ES-I3 (cell line): ENCODE data around the gene MRPL37.

ENCODE experiments used
- H3K36me3 ChIP-seq: 2 replicates; pipeline ENCODE4 v1.6.1; 2013; ENCODE audit warnings: mild to moderate bottlenecking, low read length, control low read depth, moderate library complexity; ENCODE audit not compliant: insufficient read depth
- H3K4me1 ChIP-seq: 2 replicates; pipeline ENCODE4 v1.6.1; 2013; ENCODE audit warnings: mild to moderate bottlenecking, control low read depth, low read length; ENCODE audit not compliant: insufficient read depth
- H3K9ac ChIP-seq: 2 replicates; pipeline ENCODE4 v1.6.1; 2013; ENCODE audit warnings: low read depth, mild to moderate bottlenecking, low read length, moderate library complexity
- H3K9me3 ChIP-seq: 2 replicates; pipeline ENCODE4 v1.6.1; 2013; ENCODE audit warnings: mild to moderate bottlenecking, low read length, moderate library complexity; ENCODE audit not compliant: control insufficient read depth, insufficient read depth

Gene MRPL37

DNA sequence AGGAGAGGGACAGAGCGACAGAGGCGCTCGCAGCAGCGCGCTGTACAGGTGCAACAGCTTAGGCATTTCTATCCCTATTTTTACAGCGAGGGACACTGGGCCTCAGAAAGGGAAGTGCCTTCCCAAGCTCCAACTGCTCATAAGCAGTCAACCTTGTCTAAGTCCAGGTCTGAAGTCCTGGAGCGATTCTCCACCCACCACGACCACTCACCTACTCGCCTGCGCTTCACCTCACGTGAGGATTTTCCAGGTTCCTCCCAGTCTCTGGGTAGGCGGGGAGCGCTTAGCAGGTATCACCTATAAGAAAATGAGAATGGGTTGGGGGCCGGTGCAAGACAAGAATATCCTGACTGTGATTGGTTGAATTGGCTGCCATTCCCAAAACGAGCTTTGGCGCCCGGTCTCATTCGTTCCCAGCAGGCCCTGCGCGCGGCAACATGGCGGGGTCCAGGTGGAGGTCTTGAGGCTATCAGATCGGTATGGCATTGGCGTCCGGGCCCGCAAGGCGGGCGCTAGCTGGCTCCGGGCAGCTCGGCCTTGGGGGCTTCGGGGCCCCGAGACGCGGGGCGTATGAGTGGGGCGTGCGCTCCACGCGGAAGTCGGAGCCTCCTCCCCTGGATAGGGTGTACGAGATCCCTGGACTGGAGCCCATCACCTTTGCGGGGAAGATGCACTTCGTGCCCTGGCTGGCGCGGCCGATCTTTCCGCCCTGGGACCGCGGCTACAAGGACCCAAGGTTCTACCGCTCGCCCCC, at the start of gene MRPL37, which contains the start of gene CYB5RL:
TSS of gene MRPL37 (plus strand) at position 403 of the 754 bp plus-strand sequence. CDS start at position 480, 77 bp downstream.
TSS of gene CYB5RL (minus strand) at position 266 of the 754 bp plus-strand sequence. CDS start 4,414 bp downstream, outside the sequence.
- no peaks in the 10 kb centered on the region for H3K9me3 ChIP-seq
- H3K9ac ChIP-seq: peak within 1 kb of the TSS; percentile 93
- H3K36me3 ChIP-seq: peaks cover 3% of the 10 kb centered on the region; the same call in 1 of the 2 replicates

GRCh38 chr1:54151013-54151412, 49.0 kb upstream of the MRPL37 start:
- peaks cover 11% of the 10 kb centered on the region for H3K4me1 ChIP-seq
- no peaks in the 10 kb centered on the region for H3K36me3 ChIP-seq
- H3K9ac ChIP-seq: no peak overlapping the region
- H3K9me3 ChIP-seq: no peaks in the 10 kb centered on the region

More for the DNA sequence above, at the start of gene MRPL37, which contains the start of gene CYB5RL:
- peaks cover 8% of the 10 kb centered on the region for H3K4me1 ChIP-seq

- Histone ChIP-seq H3K4me1 (peaks cover 11% of the 10 kb centered on the region), H3K9ac (no peak within 1 kb of the TSS), H3K36me3 (no peaks in the 10 kb centered on the region), H3K9me3 (no peaks in the 10 kb centered on the region)
These were observed 47.3 kb upstream of the MRPL37 start, which contains the start of gene CDCP2 for GRCh38 chr1:54152696-54153095. Gene CDCP2, minus strand, starts transcription at chr1:54153000. Its CDS starts 78 bp downstream, at chr1:54152922.

DNA sequence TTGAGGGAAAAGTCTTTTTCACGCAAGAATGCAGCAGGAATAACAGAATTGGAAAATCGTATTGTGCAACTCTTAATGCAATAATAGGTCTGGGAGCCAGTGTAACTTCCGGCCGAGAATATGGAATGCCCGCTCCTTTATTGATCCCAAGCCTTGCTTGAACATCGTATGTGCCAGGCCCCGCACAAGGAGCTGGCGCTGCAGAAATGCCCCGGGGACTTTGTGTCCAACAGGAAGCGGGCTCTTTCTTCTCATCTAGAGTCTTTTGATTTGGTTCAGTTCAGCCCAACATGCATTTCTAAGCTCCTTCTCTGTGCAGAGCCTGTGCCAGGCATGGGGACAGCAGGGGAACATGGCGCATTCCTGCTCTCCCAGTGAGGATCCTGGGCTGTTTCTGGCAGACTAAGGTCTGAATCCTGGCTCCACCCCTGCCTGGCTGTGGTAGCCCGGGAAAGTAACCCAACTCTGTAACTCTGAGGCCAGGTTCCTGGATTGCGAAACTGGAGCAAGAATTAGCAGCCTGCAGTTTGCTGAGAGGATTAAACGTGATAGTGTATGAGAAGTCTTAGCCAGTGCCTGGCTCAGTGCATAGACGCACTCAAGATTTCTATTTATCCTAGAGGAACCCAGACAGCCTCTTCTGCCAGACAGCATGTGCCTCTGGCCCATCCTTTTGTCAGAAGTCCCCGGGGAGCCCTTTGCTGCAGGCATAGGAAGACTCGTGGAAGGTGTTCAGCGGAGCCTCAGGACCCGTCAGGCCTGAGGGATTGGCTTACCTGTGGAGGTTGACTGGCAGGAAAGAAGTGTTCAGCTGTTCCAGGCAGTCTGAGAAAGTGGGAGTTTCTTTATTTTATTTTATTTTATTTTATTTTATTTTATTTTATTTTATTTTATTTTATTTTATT, 46.2 kb upstream of the MRPL37 start:
- H3K9ac ChIP-seq: no peak overlapping the region
- H3K4me1 ChIP-seq: peaks cover 11% of the 10 kb centered on the region
- no peaks in the 10 kb centered on the region for H3K36me3 ChIP-seq
- H3K9me3 ChIP-seq: no peaks in the 10 kb centered on the region

DNA sequence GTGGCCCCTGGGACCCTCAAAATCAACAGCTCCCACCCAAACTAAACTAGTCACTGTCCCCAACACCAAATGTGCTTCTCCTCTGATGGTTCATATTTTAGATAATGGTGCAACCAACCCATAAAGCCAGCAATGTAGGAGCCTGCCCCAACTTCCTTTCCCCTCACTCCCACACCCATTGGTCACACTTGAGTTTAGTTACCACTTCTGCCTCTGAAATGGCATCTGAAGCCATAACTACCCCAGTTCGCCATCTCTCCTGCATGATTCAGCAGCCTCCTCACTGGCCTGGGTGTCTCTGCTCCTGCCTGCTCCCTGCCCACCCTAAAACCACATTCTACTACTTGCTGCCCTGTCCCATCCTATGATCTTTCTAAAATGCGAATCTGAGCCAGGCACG, 43.8 kb upstream of the MRPL37 start:
- H3K9ac ChIP-seq: no peak overlapping the region
- no peaks in the 10 kb centered on the region for H3K36me3 ChIP-seq
- no peaks in the 10 kb centered on the region for H3K9me3 ChIP-seq
- H3K4me1 ChIP-seq: peaks cover 11% of the 10 kb centered on the region

GRCh38 chr1:54156986-54157385, 43.0 kb upstream of the MRPL37 start:
- H3K9ac ChIP-seq: no peak overlapping the region
- H3K9me3 ChIP-seq: no peaks in the 10 kb centered on the region
- no peaks in the 10 kb centered on the region for H3K36me3 ChIP-seq
- peaks cover 11% of the 10 kb centered on the region for H3K4me1 ChIP-seq

DNA sequence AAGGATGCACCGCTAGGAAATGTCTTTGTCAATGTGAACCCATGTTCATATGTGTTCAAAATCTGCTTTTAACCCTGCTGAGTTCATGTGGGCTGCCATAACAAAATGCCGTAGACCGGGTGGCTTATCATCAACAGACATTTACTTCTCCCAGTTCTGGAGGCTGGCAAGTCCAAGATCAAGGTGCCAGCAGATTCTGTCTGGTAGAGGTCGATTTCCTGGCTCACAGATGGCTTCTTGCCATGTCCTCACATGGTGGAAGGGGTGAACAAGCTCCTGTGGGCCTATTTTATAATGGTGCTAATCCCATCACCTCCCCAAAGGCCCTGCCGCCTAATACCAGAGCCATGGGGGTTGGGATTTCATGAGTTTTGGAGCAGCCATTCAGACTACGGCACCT, 42.6 kb upstream of the MRPL37 start:
- Histone ChIP-seq H3K36me3 (no peaks in the 10 kb centered on the region), H3K4me1 (peaks cover 11% of the 10 kb centered on the region), H3K9ac (no peak overlapping the region), H3K9me3 (no peaks in the 10 kb centered on the region)

DNA sequence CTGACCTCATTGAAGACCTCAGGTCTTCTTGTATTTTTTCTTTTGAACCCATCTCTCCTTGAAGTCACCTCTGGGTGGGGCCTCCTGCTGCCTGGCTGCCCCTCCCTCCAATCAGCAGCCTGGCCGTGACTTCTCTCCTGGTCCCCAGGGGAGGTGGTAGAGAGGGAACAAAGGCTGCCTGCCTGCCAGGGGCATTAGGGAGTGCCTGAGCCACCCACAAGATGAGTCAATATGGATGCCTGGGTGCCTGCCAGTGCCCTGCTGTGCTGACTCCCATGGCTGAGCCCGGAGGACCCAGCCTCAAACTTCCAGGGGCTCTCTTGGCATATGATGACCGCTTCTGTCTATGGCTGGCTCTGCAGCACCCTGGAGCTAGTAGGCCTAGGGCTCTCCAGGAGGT, 41.9 kb upstream of the MRPL37 start:
- no peaks in the 10 kb centered on the region for H3K36me3 ChIP-seq
- H3K4me1 ChIP-seq: peaks cover 10% of the 10 kb centered on the region
- H3K9me3 ChIP-seq: no peaks in the 10 kb centered on the region
- H3K9ac ChIP-seq: no peak overlapping the region

DNA sequence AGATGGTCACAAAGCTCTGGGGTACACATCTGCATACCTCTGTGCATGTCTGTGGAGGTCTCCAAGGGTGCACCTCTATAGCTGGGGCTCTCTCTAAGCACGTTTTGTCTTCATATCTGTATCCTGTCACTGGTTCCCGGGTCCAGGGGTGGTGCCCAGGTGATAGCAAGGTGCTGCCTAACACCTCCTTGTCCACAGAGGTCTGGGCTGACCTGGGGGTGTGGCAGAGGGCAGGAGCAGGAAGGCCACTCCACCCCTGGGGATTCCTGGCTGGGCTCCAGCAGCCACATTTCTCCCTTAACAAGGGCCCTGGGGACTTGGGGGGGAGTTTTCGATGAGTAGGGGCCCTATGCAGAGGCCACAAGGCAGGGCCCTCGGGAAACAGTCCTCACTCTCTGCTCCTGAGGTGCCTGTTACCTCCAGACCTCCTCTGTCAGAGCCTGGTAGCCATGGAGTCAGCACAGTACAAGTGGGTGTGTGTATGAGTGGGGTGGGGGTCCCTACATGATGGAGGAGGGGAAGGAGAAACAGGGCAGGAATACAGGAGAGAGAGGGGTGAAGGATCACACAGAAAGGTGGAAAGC, 40.1 kb upstream of the MRPL37 start:
- H3K9me3 ChIP-seq: no peaks in the 10 kb centered on the region
- H3K9ac ChIP-seq: no peak overlapping the region
- H3K36me3 ChIP-seq: no peaks in the 10 kb centered on the region
- H3K4me1 ChIP-seq: no peaks in the 10 kb centered on the region; the same call in 1 of the 2 replicates

DNA sequence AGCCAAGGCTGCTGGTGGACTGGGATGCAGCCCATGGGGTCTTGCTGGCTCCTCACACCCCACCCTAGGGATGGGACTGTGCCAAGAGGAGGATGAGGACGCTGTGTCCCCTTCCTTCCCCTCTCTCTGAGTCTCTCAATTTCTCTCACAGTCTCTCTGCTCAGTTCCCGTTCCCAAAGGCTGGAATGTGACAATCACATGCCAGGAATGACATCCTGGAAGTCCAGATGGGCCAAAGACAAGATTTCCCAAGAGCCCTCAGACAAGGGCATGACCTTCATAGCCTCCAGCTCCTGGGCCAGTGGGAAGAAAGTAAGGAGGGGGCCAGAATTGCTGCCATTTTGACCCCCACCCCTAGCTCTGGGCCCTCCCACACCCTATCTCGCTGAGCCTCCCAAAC, 39.6 kb upstream of the MRPL37 start:
- Histone ChIP-seq H3K4me1 (no peaks in the 10 kb centered on the region; the same call in 1 of the 2 replicates), H3K9me3 (no peaks in the 10 kb centered on the region), H3K36me3 (no peaks in the 10 kb centered on the region), H3K9ac (no peak overlapping the region)

- Histone ChIP-seq H3K9ac (no peak overlapping the region), H3K9me3 (no peaks in the 10 kb centered on the region), H3K4me1 (no peaks in the 10 kb centered on the region; the same call in 1 of the 2 replicates), H3K36me3 (no peaks in the 10 kb centered on the region)
These were observed 38.3 kb upstream of the MRPL37 start for GRCh38 chr1:54161495-54162168.

DNA sequence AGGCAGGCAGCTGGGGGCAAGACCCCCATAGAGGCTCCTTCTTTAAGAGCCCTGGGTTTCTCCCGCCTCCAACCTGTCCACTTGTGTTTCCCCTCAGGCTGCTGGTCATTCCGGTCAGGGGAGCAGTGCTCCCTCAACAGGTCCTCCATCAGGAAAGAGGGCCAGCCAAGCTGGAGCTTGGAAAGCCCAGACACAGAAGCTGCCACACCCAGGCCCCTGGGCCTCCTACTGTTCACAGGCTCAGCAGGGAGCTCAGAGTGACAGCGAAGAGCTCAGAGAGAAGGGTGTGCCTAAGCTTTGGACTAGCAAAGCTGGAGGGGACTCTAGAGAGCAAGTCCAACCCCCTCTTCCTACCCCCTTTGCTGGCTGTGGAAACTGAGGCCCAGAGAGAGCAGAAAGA, 36.9 kb upstream of the MRPL37 start:
- Histone ChIP-seq H3K36me3 (no peaks in the 10 kb centered on the region), H3K9ac (no peak overlapping the region), H3K9me3 (no peaks in the 10 kb centered on the region), H3K4me1 (no peaks in the 10 kb centered on the region; the same call in 1 of the 2 replicates)

- Histone ChIP-seq H3K4me1 (no peaks in the 10 kb centered on the region; the same call in 1 of the 2 replicates), H3K9me3 (no peaks in the 10 kb centered on the region), H3K36me3 (no peaks in the 10 kb centered on the region), H3K9ac (no peak overlapping the region)
These were observed 36.4 kb upstream of the MRPL37 start for GRCh38 chr1:54163573-54163972.

DNA sequence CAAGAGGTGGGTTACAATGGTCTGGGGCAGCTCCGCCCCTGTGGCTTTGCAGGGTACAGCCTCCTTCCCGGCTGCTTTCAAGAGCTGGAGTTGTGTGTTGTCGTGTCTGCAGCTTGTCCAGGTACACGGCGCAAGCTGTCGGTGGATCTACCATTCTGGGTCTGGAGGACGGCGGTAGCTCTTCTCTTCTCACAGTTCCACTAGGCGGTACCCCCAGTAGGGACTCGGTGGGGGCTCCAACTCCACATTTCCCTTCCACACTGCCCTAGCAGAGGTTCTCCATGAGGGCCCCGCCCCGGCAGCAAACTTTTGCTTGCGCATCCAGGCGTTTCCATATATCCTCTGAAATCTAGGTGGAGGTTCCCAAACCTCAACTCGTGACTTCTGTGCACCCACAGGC, 34.8 kb upstream of the MRPL37 start:
- H3K36me3 ChIP-seq: no peaks in the 10 kb centered on the region
- H3K9me3 ChIP-seq: no peaks in the 10 kb centered on the region
- no peaks in the 10 kb centered on the region; the same call in 1 of the 2 replicates for H3K4me1 ChIP-seq

More for the DNA sequence above, 34.8 kb upstream of the MRPL37 start:
- H3K9ac ChIP-seq: no peak overlapping the region
